ENCODE results near the gene CYTH1.

The CYTH1 gene

GRCh38 chr17:78715000-78715771 lies 66.9 kb downstream of the CYTH1 start:
- DNase-seq (ENCODE audit: low spot score) = no peak

DNA sequence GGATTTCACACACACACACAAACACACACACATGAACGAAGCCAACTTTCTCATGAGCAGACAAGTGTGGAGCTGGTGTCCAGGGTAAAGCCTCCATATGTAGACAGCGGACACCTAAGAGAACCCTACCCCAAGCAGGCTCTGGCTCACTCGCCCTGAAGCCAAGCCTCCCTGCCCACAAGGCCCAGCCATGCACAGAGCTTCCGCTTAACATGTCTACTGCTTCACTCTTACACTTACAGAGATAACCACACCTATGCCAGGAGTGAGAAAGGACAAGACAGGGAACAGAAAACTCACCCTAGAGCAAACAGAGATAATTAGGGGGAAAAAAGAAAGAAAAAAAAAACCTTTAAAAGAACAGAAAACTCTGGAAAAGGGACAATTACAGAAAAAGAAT lies 67.5 kb downstream of the CYTH1 start:
- no peak for DNase-seq (ENCODE audit: low spot score)

- DNase-seq (ENCODE audit: low spot score) = no peak
Observed at GRCh38 chr17:78712043-78712442, 70.0 kb downstream of the CYTH1 start.

- no peak for DNase-seq (ENCODE audit: low spot score)
Observed at GRCh38 chr17:78710607-78711006, 71.5 kb downstream of the CYTH1 start.

DNA sequence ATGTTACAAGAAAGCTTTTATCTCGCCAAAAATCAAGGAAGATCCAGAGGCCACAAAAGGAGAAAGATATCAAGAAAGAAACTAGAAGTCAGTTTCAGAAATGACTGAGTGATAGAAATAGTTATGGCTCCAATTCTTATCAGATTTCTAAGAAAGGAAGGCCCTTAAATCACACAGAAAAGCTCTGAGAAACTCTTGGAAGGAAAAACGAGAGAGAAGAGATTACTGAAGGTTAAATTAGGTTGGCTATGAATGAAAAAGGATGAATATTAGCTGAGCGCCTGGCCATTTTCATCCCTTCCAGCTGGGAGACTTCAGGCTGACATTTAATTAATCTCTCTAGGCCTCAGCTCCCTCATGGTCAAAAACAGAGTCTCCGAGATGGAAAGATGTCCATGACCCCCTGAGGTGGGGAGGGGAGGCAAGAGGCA lies 72.3 kb downstream of the CYTH1 start:
- DNase-seq (ENCODE audit: low spot score) = no peak

DNA sequence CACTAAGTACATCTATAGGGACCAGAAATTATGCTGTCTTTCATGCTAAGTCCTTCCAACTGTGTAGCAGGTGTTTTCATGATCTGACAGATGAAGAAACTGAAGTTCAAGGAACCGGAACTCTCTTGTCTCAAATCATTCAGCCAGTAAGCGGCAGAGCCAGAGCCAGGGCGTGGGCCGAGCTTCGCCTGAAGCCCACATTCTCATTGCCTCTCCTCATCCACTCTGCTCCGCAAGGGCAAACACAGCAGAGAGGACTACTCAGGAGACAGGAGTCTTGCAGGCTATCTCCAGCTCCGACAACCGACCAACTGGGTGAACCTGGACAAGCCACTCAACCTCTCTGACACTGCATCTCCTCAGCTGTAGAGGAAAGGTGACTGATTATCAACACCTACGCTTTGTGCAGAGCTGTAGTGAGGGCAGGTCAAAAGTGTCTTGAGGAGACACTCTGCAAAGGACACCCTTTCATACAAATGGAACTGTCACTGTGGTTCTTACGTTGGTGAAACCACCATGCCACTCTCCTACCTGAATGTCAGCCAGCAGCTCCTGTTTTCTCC lies 72.9 kb downstream of the CYTH1 start:
- DNase-seq (ENCODE audit: low spot score) = no peak

DNA sequence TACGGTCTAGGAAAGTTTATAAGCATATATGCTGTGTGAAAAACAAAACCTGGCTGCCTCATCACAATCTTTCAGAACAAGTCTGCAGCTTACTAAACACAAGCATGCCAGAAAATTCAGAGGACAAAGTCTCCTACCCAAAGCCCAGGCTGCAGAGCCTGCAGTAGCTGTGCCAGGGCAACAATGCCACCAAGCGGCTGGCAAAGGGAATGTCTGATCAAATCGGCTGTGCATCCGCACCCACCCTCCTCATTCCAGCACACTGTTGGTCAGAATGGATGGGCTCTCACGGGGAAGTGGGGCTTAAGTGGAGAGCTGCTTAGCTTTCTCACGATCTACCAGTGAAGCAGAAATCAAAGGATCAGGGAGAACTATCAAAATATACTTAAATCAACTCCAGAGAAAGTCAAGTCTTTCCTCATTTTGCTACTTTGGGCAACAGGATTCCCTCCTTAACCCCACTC lies 73.5 kb downstream of the CYTH1 start:
- DNase-seq (ENCODE audit: low spot score) = peak; percentile 57

- no peak for DNase-seq (ENCODE audit: low spot score)
Observed at GRCh38 chr17:78707923-78708322, 74.2 kb downstream of the CYTH1 start.

GRCh38 chr17:78707016-78707415 lies 75.1 kb downstream of the CYTH1 start:
- no peak for DNase-seq (ENCODE audit: low spot score)

GRCh38 chr17:78706271-78706915 lies 75.7 kb downstream of the CYTH1 start:
- DNase-seq (ENCODE audit: low spot score) = no peak

DNA sequence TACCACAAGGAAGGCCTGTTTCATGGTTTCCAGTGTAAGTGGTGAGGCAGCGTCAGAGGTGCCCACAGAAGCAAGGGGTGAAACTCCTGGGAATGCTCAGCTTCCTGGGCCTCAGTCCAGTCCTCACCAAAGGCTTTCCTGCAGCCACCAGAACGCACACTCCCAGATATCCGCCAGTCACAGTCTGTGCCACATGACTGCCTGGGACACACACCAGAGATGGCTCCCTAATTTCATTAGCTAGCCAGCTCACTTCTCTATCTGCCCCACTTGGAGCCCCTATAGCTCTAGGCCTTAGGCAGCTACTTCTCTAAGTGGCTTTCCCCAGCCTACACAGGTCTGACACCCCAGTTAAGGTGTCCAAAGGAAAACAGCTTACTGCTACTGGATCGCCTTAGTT lies 77.0 kb downstream of the CYTH1 start:
- no peak for DNase-seq (ENCODE audit: low spot score)

DNA sequence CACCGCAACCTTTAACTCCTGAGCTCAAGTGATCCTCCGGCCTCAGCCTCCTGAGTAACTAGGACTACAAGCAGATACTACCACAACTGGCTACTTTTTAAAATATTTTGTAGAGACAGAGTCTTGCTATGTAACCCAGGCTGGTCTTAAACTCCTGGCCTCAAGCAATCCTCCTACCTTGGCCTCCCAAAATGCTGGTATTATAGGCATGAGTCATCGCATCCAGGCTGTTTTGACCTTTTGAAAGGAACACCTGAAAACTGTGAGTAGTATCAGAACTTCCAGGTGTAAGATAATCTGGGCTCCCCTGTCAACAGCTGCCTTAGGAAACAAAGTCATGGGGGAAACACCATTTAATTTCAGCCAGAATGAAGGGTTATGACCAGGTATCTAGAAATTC lies 77.5 kb downstream of the CYTH1 start:
- no peak for DNase-seq (ENCODE audit: low spot score)

GRCh38 chr17:78697554-78698343 lies 84.3 kb downstream of the CYTH1 start:
- no peak for DNase-seq (ENCODE audit: low spot score)

DNA sequence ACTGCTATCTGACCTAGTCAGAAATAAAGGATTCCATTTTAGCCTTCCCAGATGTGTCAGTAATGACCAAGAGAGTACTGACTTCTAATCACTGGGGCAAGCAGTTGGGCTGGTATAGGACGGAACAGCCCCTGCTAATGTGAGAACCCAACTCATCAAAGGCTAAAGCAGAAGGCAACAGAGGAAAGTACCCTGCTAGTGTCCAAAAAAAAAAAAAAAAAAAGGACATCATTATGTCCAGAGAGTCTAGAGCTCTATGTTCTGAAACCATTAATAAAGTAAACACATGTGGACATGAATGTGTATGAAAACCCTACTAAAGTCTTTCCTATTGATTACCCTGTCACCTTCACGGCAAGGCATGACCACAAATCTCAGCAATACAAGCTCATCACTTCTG lies 85.0 kb downstream of the CYTH1 start:
- DNase-seq (ENCODE audit: low spot score) = no peak

DNA sequence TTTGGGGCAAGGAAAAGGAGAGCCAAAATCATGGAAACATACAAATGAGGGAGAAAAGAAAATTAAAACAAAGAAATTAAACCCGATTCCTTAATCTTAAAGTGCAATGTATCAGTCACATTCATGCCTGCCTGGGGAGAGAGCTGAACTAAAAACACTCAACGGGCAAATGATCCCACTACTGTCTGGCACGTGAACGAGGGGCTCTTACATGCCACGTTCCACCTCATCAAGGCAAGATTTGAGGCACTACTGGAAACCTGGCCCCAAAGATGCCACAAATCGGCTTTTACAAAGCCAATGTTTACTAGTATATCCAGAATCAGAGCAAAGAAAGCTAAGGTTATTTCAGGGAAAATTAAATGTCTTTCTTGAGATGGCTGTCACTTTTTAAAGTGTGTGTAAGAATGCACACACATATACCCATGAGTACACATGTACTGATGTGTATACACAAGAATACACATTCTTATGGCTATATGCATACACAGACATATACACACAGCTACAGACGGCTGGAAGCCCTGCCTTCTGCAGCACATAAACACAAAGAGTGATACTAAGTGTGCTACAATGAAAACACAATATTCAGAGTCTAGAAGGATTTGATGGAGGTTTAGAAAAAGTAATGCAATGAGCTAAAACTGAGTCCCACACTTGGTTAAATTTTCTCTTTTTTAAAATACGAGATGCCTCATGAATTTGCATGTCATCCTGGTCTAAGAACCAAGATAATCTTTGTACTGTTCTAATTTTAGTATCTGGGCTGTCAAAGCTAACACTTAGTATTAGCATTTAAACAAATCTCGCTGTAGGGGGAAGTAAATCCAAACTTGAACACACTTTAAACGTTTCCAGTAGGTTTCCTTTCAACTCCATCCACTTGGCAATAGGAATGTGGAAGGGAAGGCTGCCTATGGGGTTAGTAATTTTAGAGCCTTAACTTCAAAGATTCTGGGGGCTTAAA lies 85.8 kb downstream of the CYTH1 start:
- DNase-seq (ENCODE audit: low spot score) = no peak

GRCh38 chr17:78694805-78695531 lies 87.1 kb downstream of the CYTH1 start:
- no peak for DNase-seq (ENCODE audit: low spot score)

DNA sequence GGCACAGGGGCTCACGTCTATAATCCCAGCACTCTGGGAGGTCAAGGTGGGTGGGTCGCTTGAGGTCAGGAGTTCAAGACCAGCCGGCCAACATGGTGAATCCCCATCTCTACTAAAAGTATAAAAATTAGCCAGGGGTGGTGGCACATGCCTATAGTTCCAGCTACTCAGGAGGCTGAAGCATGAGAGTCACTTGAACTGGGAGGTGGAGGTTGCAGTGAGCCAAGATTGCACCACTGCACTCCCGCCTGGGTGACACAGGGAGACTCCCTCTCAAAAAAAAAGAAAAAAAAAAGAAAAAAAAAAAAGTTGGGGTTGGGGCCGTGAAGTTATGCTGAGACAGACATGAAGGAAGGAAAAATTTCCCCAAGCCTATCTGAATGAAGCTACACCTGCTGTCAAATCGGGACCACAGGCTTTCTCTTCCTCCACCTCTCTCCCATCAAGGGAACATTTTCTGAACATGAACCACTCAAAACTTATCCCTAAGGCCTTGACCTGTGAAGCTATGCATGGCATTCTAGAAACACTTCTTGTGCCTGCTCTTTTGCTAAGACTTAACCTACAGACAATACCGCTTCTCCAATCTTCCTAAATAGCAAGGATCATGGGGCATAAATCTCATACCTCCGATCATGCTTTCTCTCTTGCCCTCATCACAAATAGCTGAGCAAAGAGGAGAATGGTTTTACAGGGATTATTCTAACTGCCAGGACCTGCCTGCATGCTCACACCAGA lies 88.6 kb downstream of the CYTH1 start:
- DNase-seq (ENCODE audit: low spot score) = no peak

DNA sequence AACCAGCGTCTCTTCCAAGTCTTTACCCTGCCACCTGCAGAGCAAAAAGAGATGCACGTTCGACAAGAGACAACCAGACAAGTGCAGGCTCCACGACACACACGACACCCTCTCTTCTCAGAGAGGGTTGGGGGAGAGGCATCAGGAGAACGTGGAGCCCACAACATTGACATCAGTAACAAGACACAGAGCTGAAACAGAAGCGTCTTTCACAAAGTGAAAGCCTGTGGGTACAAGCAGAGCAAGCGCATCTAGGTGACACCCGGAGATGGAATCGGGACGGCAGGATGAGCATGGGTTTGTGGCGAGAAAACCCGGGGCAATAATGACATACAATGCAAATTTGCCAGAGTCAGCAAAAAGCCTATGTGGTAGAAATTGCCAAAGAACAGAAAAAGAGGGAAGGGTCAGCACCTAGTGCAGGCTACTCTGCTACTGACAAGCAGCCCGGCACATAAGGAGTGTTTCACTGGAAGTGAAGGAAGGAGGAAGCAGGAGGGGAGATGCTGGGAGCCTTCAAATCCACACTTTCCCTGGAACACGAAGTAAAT lies 89.5 kb downstream of the CYTH1 start:
- DNase-seq (ENCODE audit: low spot score) = no peak

DNA sequence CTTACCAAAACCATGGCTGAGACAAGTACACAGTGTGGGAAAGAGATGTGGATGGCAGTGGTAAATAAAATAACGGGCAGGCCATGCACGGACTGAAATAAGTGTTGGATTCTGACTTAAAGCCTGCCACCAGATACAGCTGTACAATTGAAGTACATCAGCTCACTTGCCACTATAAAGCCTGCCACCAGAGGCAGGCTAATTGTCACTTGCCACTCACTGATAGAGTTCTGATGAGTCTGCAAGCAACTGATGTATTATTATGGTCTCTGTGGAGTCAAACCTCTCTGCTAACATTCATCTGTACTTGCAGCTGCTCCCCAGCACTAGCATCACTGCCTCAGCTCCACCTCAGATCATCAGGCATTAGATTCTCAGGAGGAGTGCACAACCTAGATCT lies 93.0 kb downstream of the CYTH1 start:
- DNase-seq (ENCODE audit: low spot score) = no peak

GRCh38 chr17:78687944-78688343 lies 94.1 kb downstream of the CYTH1 start:
- no peak for DNase-seq (ENCODE audit: low spot score)

Data from LoVo (cell line).